Activated CD4-positive, alpha-beta memory T cell treated with anti-CD3 and anti-CD28 coated beads for 36 hours (primary cell): ENCODE results near the gene PCDHGB3. TPM values are rescaled to one million over a fixed set of nuclear protein-coding genes. Genes with fewer than 3 reads are reported as not detected.
A peak's percentile ranks its signal among the peaks of the same experiment; 100 is the strongest.
"Not testable (repeated sequence)": the region's sequence is repeated elsewhere in the genome, so short reads cannot be mapped to it uniquely, and the experiment has no call there.

Experiments used
- CTCF ChIA-PET: fragments of 350-600 bp; sonication (Branson Sonifier 250); formaldehyde crosslinking; loops from one replicate; lab custom pipeline; 2021; ENCODE audit warnings: antibody characterized with exemption, inconsistent platforms; lab: Charles Lee
- POLR2A ChIA-PET: fragments of 350-600 bp; sonication (Branson Sonifier 250); formaldehyde crosslinking; loops from one replicate; lab custom pipeline; 2021; ENCODE audit warnings: antibody characterized with exemption; lab: Charles Lee
- DNase-seq: peaks from one replicate; pipeline ENCODE4 v3.0.0-alpha.2; 2020
- H3K27ac Mint-ChIP-seq: one replicate; pipeline ENCODE4 v1.8.0; 2021; ENCODE audit warnings: mixed read lengths
- H3K27me3 Mint-ChIP-seq: one replicate; pipeline ENCODE4 v1.8.0; 2021; ENCODE audit warnings: mixed read lengths
- H3K36me3 Mint-ChIP-seq: one replicate; pipeline ENCODE4 v1.8.0; 2021; ENCODE audit warnings: mixed read lengths
- H3K4me1 Mint-ChIP-seq: one replicate; pipeline ENCODE4 v1.8.0; 2021; ENCODE audit warnings: low read depth, mixed read lengths
- H3K4me3 Mint-ChIP-seq: one replicate; pipeline ENCODE4 v1.8.0; 2021; ENCODE audit warnings: mild to moderate bottlenecking, mixed read lengths
- H3K9me3 Mint-ChIP-seq: one replicate; pipeline ENCODE4 v1.8.0; 2021; ENCODE audit warnings: mixed read lengths
- intact Hi-C: fragments of 100-400 bp; cut with micrococcal nuclease; formaldehyde crosslinking; loops from one replicate; pipeline ENCODE4 v1.15.1; 2023
- total RNA-seq, 2 experiments: library from RNA; stranded (reverse); gene quantifications; one replicate each; pipeline ENCODE4 v1.2.3, GENCODE V29; 2021

Gene PCDHGB3
- total RNA-seq, 2 experiments from 2014 or later: 0.10 TPM; not detected in 1

DNA sequence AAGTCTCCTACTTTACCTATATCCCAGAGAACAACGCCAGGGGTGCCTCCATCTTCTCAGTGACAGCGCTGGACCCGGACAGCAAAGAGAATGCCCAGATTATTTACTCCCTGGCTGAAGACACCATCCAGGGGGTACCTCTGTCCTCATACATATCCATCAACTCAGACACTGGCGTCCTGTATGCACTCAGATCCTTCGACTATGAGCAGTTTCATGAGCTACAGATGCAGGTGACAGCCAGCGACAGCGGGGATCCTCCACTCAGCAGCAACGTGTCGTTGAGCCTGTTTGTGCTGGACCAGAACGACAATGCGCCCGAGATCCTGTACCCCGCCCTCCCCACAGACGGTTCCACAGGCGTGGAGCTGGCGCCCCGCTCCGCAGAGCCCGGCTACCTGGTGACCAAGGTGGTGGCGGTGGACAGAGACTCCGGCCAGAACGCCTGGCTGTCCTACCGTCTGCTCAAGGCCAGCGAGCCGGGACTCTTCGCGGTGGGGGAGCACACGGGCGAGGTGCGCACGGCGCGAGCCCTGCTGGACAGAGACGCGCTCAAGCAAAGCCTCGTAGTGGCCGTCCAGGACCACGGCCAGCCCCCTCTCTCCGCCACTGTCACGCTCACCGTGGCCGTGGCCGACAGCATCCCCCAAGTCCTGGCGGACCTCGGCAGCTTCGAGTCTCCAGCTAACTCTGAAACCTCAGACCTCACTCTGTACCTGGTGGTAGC lies 44.7 kb downstream of the PCDHGB3 start:
- H3K27ac Mint-ChIP-seq, DNase-seq, H3K4me3 Mint-ChIP-seq, POLR2A ChIA-PET: not testable (repeated sequence)
- Mint-ChIP-seq H3K27me3 (peaks cover 62% of the 10 kb centered on the region), H3K36me3 (peaks cover 26% of the 10 kb centered on the region), H3K9me3 (peaks cover 25% of the 10 kb centered on the region), H3K4me1 (peaks cover 15% of the 10 kb centered on the region)
- CTCF ChIA-PET: interaction anchor here (0.6 to 3.3 kb wide), 9 partner anchors 15 to 149 kb away, joined by 3 to 59 read pairs (median 13); partner anchors contain the start of genes PCDHGA12, PCDHGB3 and PCDHGB5
- intact Hi-C loops: loop anchor here (5.0 to 10.0 kb wide), 2 partner anchors 50 to 98 kb away; partner anchors contain the start of gene PCDHGA5

- H3K4me3 Mint-ChIP-seq, POLR2A ChIA-PET, DNase-seq, H3K27ac Mint-ChIP-seq: not testable (repeated sequence)
- H3K9me3 Mint-ChIP-seq: peaks cover 27% of the 10 kb centered on the region
- H3K4me1 Mint-ChIP-seq: peaks cover 15% of the 10 kb centered on the region
- peaks cover 64% of the 10 kb centered on the region for H3K27me3 Mint-ChIP-seq
- CTCF ChIA-PET: interaction anchor here (1.3 to 3.1 kb wide), 2 partner anchors 15 to 97 kb away, joined by 4 to 32 read pairs; partner anchors contain the start of gene PCDHGA12
- intact Hi-C loops: loop anchor here (10.0 kb wide), 1 partner anchor 50 kb away; the partner anchor contains the start of gene PCDHGA5
- peaks cover 28% of the 10 kb centered on the region for H3K36me3 Mint-ChIP-seq
These were observed 45.2 kb downstream of the PCDHGB3 start for GRCh38 chr5:141415275-141415618.

GRCh38 chr5:141417494-141418172 lies 47.6 kb downstream of the PCDHGB3 start, which contains the start of gene PCDHGB7:
PCDHGB7 (plus strand) TSS chr5:141417677; CDS start chr5:141417860, 183 bp downstream.
- H3K27ac Mint-ChIP-seq, POLR2A ChIA-PET: not testable (repeated sequence)
- Mint-ChIP-seq H3K27me3 (peaks cover 76% of the 10 kb centered on the region), H3K36me3 (peaks cover 37% of the 10 kb centered on the region), H3K9me3 (peaks cover 37% of the 10 kb centered on the region), H3K4me1 (peaks cover 19% of the 10 kb centered on the region), H3K4me3 (peak within 1 kb of the TSS; percentile 54)
- intact Hi-C loops: loop anchor here (1.0 to 10.0 kb wide), 2 partner anchors 53 to 147 kb away; partner anchors contain the start of gene PCDHGA5
- DNase-seq: peak; percentile 71
- CTCF ChIA-PET: interaction anchor here (1.0 to 2.5 kb wide), 7 partner anchors 11 to 150 kb away, joined by 3 to 15 read pairs (median 6); partner anchors contain the start of gene PCDHGB3

- Mint-ChIP-seq H3K27ac (no peak overlapping the region), H3K4me3 (no peak overlapping the region), H3K36me3 (peaks cover 42% of the 10 kb centered on the region), H3K4me1 (peaks cover 10% of the 10 kb centered on the region), H3K9me3 (peaks cover 40% of the 10 kb centered on the region), H3K27me3 (peaks cover 72% of the 10 kb centered on the region)
- intact Hi-C loops: loop anchor here (10.0 kb wide), 1 partner anchor 54 kb away; the partner anchor contains the start of gene PCDHGA5
- CTCF ChIA-PET: interaction anchor here (0.7 to 2.5 kb wide), 7 partner anchors 11 to 232 kb away, joined by 3 to 15 read pairs (median 6); partner anchors contain the start of genes PCDHB9 and PCDHGA12
- POLR2A ChIA-PET: no interaction called here
- DNase-seq: no peak
These were observed 49.2 kb downstream of the PCDHGB3 start for GRCh38 chr5:141419074-141419880.

DNA sequence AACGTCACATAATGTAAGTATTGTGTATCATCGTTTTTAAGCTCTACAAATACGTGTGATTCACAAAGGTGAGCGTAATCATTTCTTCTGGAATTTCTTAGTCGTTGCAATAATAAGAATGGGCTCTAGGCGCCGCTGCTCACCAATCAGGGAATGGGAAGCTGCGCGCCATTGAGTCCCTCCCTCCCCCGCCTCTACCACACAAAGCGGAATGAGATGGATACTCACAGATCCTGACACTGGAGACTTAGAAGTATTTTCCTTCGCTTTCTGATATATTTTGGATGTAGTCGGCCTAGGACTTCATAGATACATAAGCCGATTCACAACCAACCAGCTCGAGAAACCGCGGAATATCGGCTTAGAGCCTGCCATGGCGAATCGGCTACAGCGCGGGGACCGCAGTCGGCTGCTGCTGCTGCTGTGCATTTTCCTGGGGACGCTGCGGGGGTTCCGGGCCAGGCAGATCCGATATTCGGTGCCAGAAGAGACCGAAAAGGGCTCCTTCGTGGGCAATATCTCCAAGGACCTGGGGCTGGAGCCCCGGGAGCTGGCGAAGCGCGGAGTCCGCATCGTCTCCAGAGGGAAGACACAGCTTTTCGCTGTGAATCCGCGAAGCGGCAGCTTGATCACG lies 50.9 kb downstream of the PCDHGB3 start, which contains the start of gene PCDHGA11:
Gene PCDHGA11, plus strand, starts transcription at position 197 of the 634 bp plus-strand sequence. Its CDS starts 177 bp downstream, at position 374.
- peak within 1 kb of the TSS; percentile 72 for H3K4me3 Mint-ChIP-seq
- CTCF ChIA-PET: interaction anchor here (0.6 to 2.6 kb wide), 20 partner anchors 8 to 225 kb away, joined by 3 to 27 read pairs (median 5); partner anchors contain the start of genes PCDHGA10, PCDHGA12, PCDHGB2 and PCDHGB3
- peaks cover 36% of the 10 kb centered on the region for H3K9me3 Mint-ChIP-seq
- DNase-seq: peak; percentile 66
- intact Hi-C loops: loop anchor here (5.0 kb wide), 1 partner anchor 56 kb away; the partner anchor contains the start of gene PCDHGC3
- H3K4me1 Mint-ChIP-seq: peaks cover 4% of the 10 kb centered on the region
- POLR2A ChIA-PET: interaction anchor here (0.6 to 1.4 kb wide), 2 partner anchors 101 to 262 kb away, joined by 3 to 4 read pairs; partner anchors contain the start of gene TAF7
- peaks cover 35% of the 10 kb centered on the region for H3K36me3 Mint-ChIP-seq
- H3K27me3 Mint-ChIP-seq: peaks cover 68% of the 10 kb centered on the region
- no peak within 1 kb of the TSS for H3K27ac Mint-ChIP-seq

GRCh38 chr5:141421489-141421855 lies 51.4 kb downstream of the PCDHGB3 start:
- peaks cover 36% of the 10 kb centered on the region for H3K9me3 Mint-ChIP-seq
- no peak overlapping the region for H3K27ac Mint-ChIP-seq
- peaks cover 4% of the 10 kb centered on the region for H3K4me1 Mint-ChIP-seq
- peaks cover 35% of the 10 kb centered on the region for H3K36me3 Mint-ChIP-seq
- CTCF ChIA-PET: interaction anchor here (0.6 to 2.6 kb wide), 18 partner anchors 8 to 225 kb away, joined by 3 to 27 read pairs (median 5); partner anchors contain the start of genes PCDHGA10, PCDHGA12, PCDHGB2 and PCDHGB3
- DNase-seq: no peak
- H3K27me3 Mint-ChIP-seq: peaks cover 68% of the 10 kb centered on the region
- intact Hi-C loops: loop anchor here (5.0 kb wide), 1 partner anchor 56 kb away; the partner anchor contains the start of gene PCDHGC3
- POLR2A ChIA-PET: interaction anchor here (0.6 to 1.4 kb wide), 2 partner anchors 101 to 262 kb away, joined by 3 to 4 read pairs; partner anchors contain the start of gene TAF7
- H3K4me3 Mint-ChIP-seq: peak overlapping the region; percentile 72

Other genes with a start within 250 kb of the PCDHGB3 start
- not detected for gene PCDHB4, start 248.4 kb upstream of the PCDHGB3 start, total RNA-seq
- gene PCDHB5, start 235.0 kb upstream of the PCDHGB3 start, total RNA-seq: not detected
- not detected for gene PCDHB6, start 220.2 kb upstream of the PCDHGB3 start, total RNA-seq
- not detected for gene PCDHB7, start 197.6 kb upstream of the PCDHGB3 start, total RNA-seq
- gene PCDHB8, start 192.5 kb upstream of the PCDHGB3 start, total RNA-seq: not detected
- gene PCDHB16, start 187.9 kb upstream of the PCDHGB3 start, total RNA-seq: not detected
- not detected for gene PCDHB9, start 183.1 kb upstream of the PCDHGB3 start, total RNA-seq
- not detected for gene PCDHB10, start 177.9 kb upstream of the PCDHGB3 start, total RNA-seq
- gene PCDHB11, start 170.6 kb upstream of the PCDHGB3 start, total RNA-seq: not detected
- gene PCDHB12, start 161.5 kb upstream of the PCDHGB3 start, total RNA-seq: not detected
- not detected for gene PCDHB13, start 156.3 kb upstream of the PCDHGB3 start, total RNA-seq
- gene PCDHB14, start 146.9 kb upstream of the PCDHGB3 start, total RNA-seq: not detected
- not detected for gene PCDHB15, start 124.8 kb upstream of the PCDHGB3 start, total RNA-seq
- under 1 TPM; 0.19 to 0.31 TPM for gene SLC25A2, start 66.2 kb upstream of the PCDHGB3 start, total RNA-seq
- 10 to 100 TPM; 54.6 to 55.5 TPM for gene TAF7, start 49.5 kb upstream of the PCDHGB3 start, total RNA-seq
- not detected for gene PCDHGA1, start 39.7 kb upstream of the PCDHGB3 start, total RNA-seq
- gene PCDHGA2, start 31.5 kb upstream of the PCDHGB3 start, total RNA-seq: not detected
- gene PCDHGA3, start 26.4 kb upstream of the PCDHGB3 start, total RNA-seq: not detected
- gene PCDHGB1, start 20.1 kb upstream of the PCDHGB3 start, total RNA-seq: not detected
- gene PCDHGA4, start 15.2 kb upstream of the PCDHGB3 start, total RNA-seq: under 1 TPM; 0.07 to 0.12 TPM
- gene PCDHGB2, start 10.2 kb upstream of the PCDHGB3 start, total RNA-seq: under 1 TPM; 0.10 to 0.19 TPM
- gene PCDHGA5, start 6.1 kb upstream of the PCDHGB3 start, total RNA-seq: not detected
- gene PCDHGA6, start 3.6 kb downstream of the PCDHGB3 start, total RNA-seq: under 1 TPM; 0.05 to 0.10 TPM
- gene PCDHGA7, start 12.5 kb downstream of the PCDHGB3 start, total RNA-seq: under 1 TPM in 1 of 2 experiments, not detected in 1; 0.07 TPM
- under 1 TPM in 1 of 2 experiments, not detected in 1; 0.07 TPM for gene PCDHGB4, start 17.5 kb downstream of the PCDHGB3 start, total RNA-seq
- gene PCDHGA8, start 22.4 kb downstream of the PCDHGB3 start, total RNA-seq: not detected
- under 1 TPM; 0.12 to 0.15 TPM for gene PCDHGB5, start 27.7 kb downstream of the PCDHGB3 start, total RNA-seq
- under 1 TPM in 1 of 2 experiments, not detected in 1; 0.10 TPM for gene PCDHGA9, start 32.5 kb downstream of the PCDHGB3 start, total RNA-seq
- gene PCDHGB6, start 37.8 kb downstream of the PCDHGB3 start, total RNA-seq: under 1 TPM in 1 of 2 experiments, not detected in 1; 0.07 TPM
- under 1 TPM; 0.07 to 0.10 TPM for gene PCDHGA10, start 42.7 kb downstream of the PCDHGB3 start, total RNA-seq
- under 1 TPM in 1 of 2 experiments, not detected in 1; 0.07 TPM for gene PCDHGB7, start 47.4 kb downstream of the PCDHGB3 start, total RNA-seq
- gene PCDHGA11, start 50.8 kb downstream of the PCDHGB3 start, total RNA-seq: under 1 TPM in 1 of 2 experiments, not detected in 1; 0.05 TPM
- gene PCDHGA12, start 60.3 kb downstream of the PCDHGB3 start, total RNA-seq: under 1 TPM in 1 of 2 experiments, not detected in 1; 0.07 TPM
- gene PCDHGC3, start 105.7 kb downstream of the PCDHGB3 start, total RNA-seq: not detected
- gene PCDHGC4, start 114.8 kb downstream of the PCDHGB3 start, total RNA-seq: not detected
- gene PCDHGC5, start 118.8 kb downstream of the PCDHGB3 start, total RNA-seq: not detected
- gene DIAPH1, start 248.8 kb downstream of the PCDHGB3 start, total RNA-seq: 100 to 1,000 TPM; 225 to 227 TPM